Measurements from ENCODE around the gene ARHGAP26. TPM values are rescaled to one million over a fixed set of nuclear protein-coding genes. Genes with fewer than 3 reads are reported as not detected.
"Not testable (repeated sequence)": the region's sequence is repeated elsewhere in the genome, so short reads cannot be mapped to it uniquely, and the experiment has no call there.

The ARHGAP26 gene
- total RNA-seq, 1 donor from 2014 or later: 71.6 TPM

- no peak for ATAC-seq
- no peak for DNase-seq (ENCODE audit: low spot score)
- intact Hi-C loops (cut with DNase I): no loop called here
These were observed 189.8 kb downstream of the ARHGAP26 start for GRCh38 chr5:142959683-142960657.

GRCh38 chr5:142961440-142962173 is 191.4 kb downstream of the ARHGAP26 start:
- intact Hi-C loops (cut with DNase I): no loop called here
- no peak for ATAC-seq
- DNase-seq (ENCODE audit: low spot score): no peak

- intact Hi-C loops (cut with DNase I): no loop called here
- DNase-seq (ENCODE audit: low spot score): no peak
- ATAC-seq: no peak
These were observed 192.0 kb downstream of the ARHGAP26 start for GRCh38 chr5:142962174-142962533.

GRCh38 chr5:142965258-142966120 is 195.3 kb downstream of the ARHGAP26 start:
- peak; percentile 69 for DNase-seq (ENCODE audit: low spot score)
- peak; percentile 60 for ATAC-seq
- intact Hi-C loops (cut with DNase I): not testable (repeated sequence)

- DNase-seq (ENCODE audit: low spot score) (no peak), ATAC-seq (peak; percentile 25)
- intact Hi-C loops (cut with DNase I): no loop called here
These were observed 195.9 kb downstream of the ARHGAP26 start for GRCh38 chr5:142966121-142966420.

GRCh38 chr5:142969186-142969585 is 199.0 kb downstream of the ARHGAP26 start:
- ATAC-seq: no peak
- intact Hi-C loops (cut with DNase I): no loop called here

GRCh38 chr5:142969624-142970439 is 199.7 kb downstream of the ARHGAP26 start:
- DNase-seq (ENCODE audit: low spot score) (no peak), ATAC-seq (no peak)
- intact Hi-C loops (cut with DNase I): no loop called here

More at GRCh38 chr5:142969186-142969585, 199.0 kb downstream of the ARHGAP26 start:
- no peak for DNase-seq (ENCODE audit: low spot score)

GRCh38 chr5:142970440-142971030 is 200.4 kb downstream of the ARHGAP26 start:
- ATAC-seq (no peak), DNase-seq (ENCODE audit: low spot score) (no peak)
- intact Hi-C loops (cut with DNase I): no loop called here

- no peak for DNase-seq (ENCODE audit: low spot score)
- intact Hi-C loops (cut with DNase I): no loop called here
- ATAC-seq: no peak
These were observed 201.3 kb downstream of the ARHGAP26 start for GRCh38 chr5:142971303-142972013.

GRCh38 chr5:142972064-142972570 is 201.9 kb downstream of the ARHGAP26 start:
- intact Hi-C loops (cut with DNase I): no loop called here
- ATAC-seq (no peak), DNase-seq (ENCODE audit: low spot score) (no peak)

- intact Hi-C loops (cut with DNase I): no loop called here
- ATAC-seq (no peak), DNase-seq (ENCODE audit: low spot score) (no peak)
These were observed 203.8 kb downstream of the ARHGAP26 start for GRCh38 chr5:142973932-142974331.

GRCh38 chr5:142974409-142974808 is 204.2 kb downstream of the ARHGAP26 start:
- DNase-seq (ENCODE audit: low spot score): no peak
- intact Hi-C loops (cut with DNase I): no loop called here
- no peak for ATAC-seq

- intact Hi-C loops (cut with DNase I): no loop called here
- ATAC-seq (peak; percentile 63), DNase-seq (ENCODE audit: low spot score) (no peak)
These were observed 206.7 kb downstream of the ARHGAP26 start for GRCh38 chr5:142976861-142977260.

GRCh38 chr5:142977363-142978051 is 207.3 kb downstream of the ARHGAP26 start:
- intact Hi-C loops (cut with DNase I): no loop called here
- ATAC-seq (peak; percentile 83), DNase-seq (ENCODE audit: low spot score) (no peak)

- ATAC-seq (no peak), DNase-seq (ENCODE audit: low spot score) (no peak)
- intact Hi-C loops (cut with DNase I): no loop called here
These were observed 208.1 kb downstream of the ARHGAP26 start for GRCh38 chr5:142978252-142978651.

- intact Hi-C loops (cut with DNase I): no loop called here
These were observed 208.5 kb downstream of the ARHGAP26 start for GRCh38 chr5:142978726-142979125.

GRCh38 chr5:142979636-142980035 is 209.5 kb downstream of the ARHGAP26 start:
- ATAC-seq (no peak), DNase-seq (ENCODE audit: low spot score) (no peak)
- intact Hi-C loops (cut with DNase I): no loop called here

More at GRCh38 chr5:142978726-142979125, 208.5 kb downstream of the ARHGAP26 start:
- DNase-seq (ENCODE audit: low spot score): no peak
- ATAC-seq: no peak
